ENCODE data around the gene BLOC1S4. TPM values are rescaled to one million over a fixed set of nuclear protein-coding genes. Genes with fewer than 3 reads are reported as not detected.

The BLOC1S4 gene
- total RNA-seq, 1 experiment from 2014 or later, result 15.7 TPM

GRCh38 chr4:6674500-6675149 lies 41.3 kb upstream of the BLOC1S4 start:
- H3K27ac ChIP-seq (ENCODE audit: low read depth, low read length), result peak overlapping the region; percentile 99
- CTCF ChIA-PET, result interaction anchor here (0.8 to 1.4 kb wide), 8 partner anchors 10 to 407 kb away, joined by 3 to 6 read pairs (median 4); partner anchors contain the start of gene MRFAP1L1
- ATAC-seq (peak; percentile 30), DNase-seq (ENCODE audit: low read depth, low spot score) (peak; percentile 63)
- H4K20me1 ChIP-seq (ENCODE audit: insufficient read depth), result peaks cover 19% of the 10 kb centered on the region; the same call in 1 of the 2 replicates
- BruUV-seq (replicated peaks), result TSS peak; percentile 70
- H3K79me2 ChIP-seq (ENCODE audit: insufficient read depth, low read length), result peaks cover 33% of the 10 kb centered on the region
- peak overlapping the region; percentile 91 for H3K9ac ChIP-seq (ENCODE audit: low read length)
- H3K36me3 ChIP-seq (ENCODE audit: control insufficient read depth in 1 of 2, insufficient read depth in 2 of 2, low read length in 2 of 2), result peaks cover 15 to 27% of the 10 kb centered on the region in 2 experiments; a peak in 3 of 4 replicates
- POLR2A ChIA-PET, result interaction anchor here (0.9 to 3.6 kb wide), 4 partner anchors 11 to 396 kb away, joined by 3 to 35 read pairs (median 4); no protein-coding TSS in a partner anchor
- peaks cover 8 to 16% of the 10 kb centered on the region in 2 experiments; a peak in 3 of 4 replicates for H3K4me1 ChIP-seq (ENCODE audit: control insufficient read depth in 1 of 2, insufficient read depth in 2 of 2, low read length in 2 of 2)
- peak overlapping the region; percentile 71 to 86 for H3K4me3 ChIP-seq (replicated peaks in 1 of 2; ENCODE audit: low read depth in 1 of 2, low read length in 2 of 2)
- no peak overlapping the region for H2AFZ ChIP-seq (ENCODE audit: low read depth, low read length, poor library complexity, severe bottlenecking)
- intact Hi-C loops (cut with micrococcal nuclease), result loop anchor here (2.0 kb wide), 1 partner anchor 34 kb away; the partner anchor contains the start of gene MRFAP1L1
- H3K27me3 ChIP-seq (ENCODE audit: insufficient read depth, low read length), result no peaks in the 10 kb centered on the region
- H3K9me3 ChIP-seq (ENCODE audit: control insufficient read depth in 1 of 2, insufficient read depth in 1 of 2, low read depth in 1 of 2, low read length in 2 of 2), result no peaks in the 10 kb centered on the region
- H3K9me2 ChIP-seq (ENCODE audit: insufficient read depth), result no peaks in the 10 kb centered on the region
- TF ChIP-seq POLR2A (IDR thresholded peaks at IDR 0.05; ENCODE audit: borderline replicate concordance, extremely low read depth, insufficient read depth, insufficient read length), result peak; percentile 44
- TF ChIP-seq ELF1 (IDR thresholded peaks at IDR 0.05; ENCODE audit: borderline replicate concordance, low read depth), result no peak
- TF ChIP-seq CTCF (IDR thresholded peaks at IDR 0.05 in 2 of 3, conservative IDR thresholded peaks at IDR 0.05 in 1 of 3; ENCODE audit: borderline replicate concordance in 1 of 3, insufficient read depth in 1 of 3, low read depth in 2 of 3, low read length in 2 of 3), result peak in 2 of 3 experiments; percentile 58 to 60; a peak in 4 of 6 replicates
- TF ChIP-seq POLR2AphosphoS5 (IDR thresholded peaks at IDR 0.05; ENCODE audit: low read depth, low read length), result 0 out of 2 replicates have a peak, but pooled peaks have one; percentile 32
- TF ChIP-seq CEBPB (IDR thresholded peaks at IDR 0.05; ENCODE audit: low read depth), result no peak
- TF ChIP-seq JUND (IDR thresholded peaks at IDR 0.05), result no peak
- no peak for TF ChIP-seq SP1 (IDR thresholded peaks at IDR 0.05; ENCODE audit: low read depth)
- peak overlapping the region; percentile 82 for H3K4me2 ChIP-seq (ENCODE audit: low read length)
- RAD21 ChIA-PET (ENCODE audit: low non-redundant PET in 1 of 2, low total read pairs in 2 of 2, uncharacterized antibody in 2 of 2, unreplicated experiment in 2 of 2), result interaction anchor here in 1 of 2 experiments (1.2 kb wide), 1 partner anchor 10 kb away, joined by 3 read pairs; no protein-coding TSS in a partner anchor
